PFSK-1 (cell line): ENCODE measurements around the gene CAPRIN2.

ENCODE experiments used
- POLR2AphosphoS5 ChIP-seq: IDR thresholded peaks from 2 replicates; pipeline ENCODE4 v1.6.1; 2012; ENCODE audit warnings: low read depth, mild to moderate bottlenecking, control low read depth, low read length, moderate library complexity
- REST ChIP-seq, 2 experiments: IDR thresholded peaks; 2 replicates each; pipeline versions ENCODE4 v1.6.1 to v1.8.0; 2011 to 2012; ENCODE audit warnings: low read depth in 2 of 2, low read length in 2 of 2, control low read depth in 1 of 2, inconsistent platforms in 1 of 2, mild to moderate bottlenecking in 1 of 2, moderate library complexity in 1 of 2; ENCODE audit not compliant: insufficient read depth in 1 of 2
- SIN3A ChIP-seq: IDR thresholded peaks from 2 replicates; pipeline ENCODE4 v1.6.1; 2012; ENCODE audit warnings: mild to moderate bottlenecking, low read length, moderate library complexity, borderline replicate concordance; ENCODE audit not compliant: insufficient read depth
- TAF1 ChIP-seq: IDR thresholded peaks from 2 replicates; pipeline ENCODE4 v1.6.1; 2012; ENCODE audit warnings: low read length, control low read depth, borderline replicate concordance; ENCODE audit not compliant: insufficient read depth

- TF ChIP-seq REST (IDR thresholded peaks at IDR 0.05; ENCODE audit: insufficient read depth in 1 of 2, low read depth in 2 of 2, low read length in 2 of 2), result no peak
- no peak for TF ChIP-seq POLR2AphosphoS5
- no peak for TF ChIP-seq TAF1
- TF ChIP-seq SIN3A, result no peak
Observed at GRCh38 chr12:30692470-30692869, 62.3 kb downstream of the CAPRIN2 start.
